B cell (primary cell): Measurements from ENCODE around the gene KRT4. TPM values are rescaled to one million over a fixed set of nuclear protein-coding genes. Genes with fewer than 3 reads are reported as not detected.

Experiments
- ATAC-seq: fragments of 200-7000 bp; cut with Tn5 transposase; one replicate; pipeline ENCODE4 v1.10.0; 2021; ENCODE audit warnings: low read depth, mild to moderate bottlenecking, moderate number of reproducible peaks, moderate library complexity
- CTCF ChIA-PET: fragments of 350-600 bp; sonication (Branson Sonifier 250); formaldehyde crosslinking; loops from one replicate; lab custom pipeline; 2021; ENCODE audit warnings: antibody characterized with exemption, inconsistent platforms; lab: Charles Lee
- POLR2A ChIA-PET: fragments of 350-600 bp; sonication (Branson Sonifier 250); formaldehyde crosslinking; loops from one replicate; lab custom pipeline; 2021; ENCODE audit warnings: antibody characterized with exemption; lab: Charles Lee
- DNase-seq: peaks from one replicate; pipeline ENCODE4 v3.0.0; 2013
- H2AFZ ChIP-seq: 2 replicates; pipeline ENCODE4 v1.6.1; 2012; ENCODE audit warnings: mild to moderate bottlenecking, low read depth, low read length; ENCODE audit not compliant: insufficient read depth, poor library complexity, severe bottlenecking
- H3K27ac ChIP-seq, 2 donors: 1 replicate in 1 of 2; 2 replicates in 1 of 2; pipeline ENCODE4 v1.5.1; 2012 to 2013; ENCODE audit warnings: low read length in 2 of 2, mild to moderate bottlenecking in 2 of 2, moderate library complexity in 1 of 2
- H3K27me3 ChIP-seq, 4 experiments: fragments of 200-600 bp in 1 of 4; sonication (generic) in 1 of 4; replicated peaks in 1 of 4; 1 replicate in 2 of 4; 2 replicates in 2 of 4; pipeline versions ENCODE4 v1.6.1 to v1.7.0; 2013 to 2016; ENCODE audit warnings: low read length in 3 of 4, mild to moderate bottlenecking in 2 of 4, mixed read lengths in 1 of 4, moderate library complexity in 1 of 4; ENCODE audit not compliant: insufficient read depth in 4 of 4, control insufficient read depth in 3 of 4; ENCODE audit errors: control extremely low read depth in 1 of 4
- H3K36me3 ChIP-seq, 2 experiments: replicated peaks in 1 of 2; 1 replicate in 1 of 2; 2 replicates in 1 of 2; pipeline versions ENCODE4 v1.6.1 to v1.7.1; 2013; ENCODE audit warnings: low read length in 1 of 2; ENCODE audit not compliant: insufficient read depth in 2 of 2, control insufficient read depth in 1 of 2; ENCODE audit errors: control extremely low read depth in 1 of 2, extremely low read depth in 1 of 2
- H3K4me1 ChIP-seq, 2 donors: fragments of 200-600 bp in 1 of 2; sonication (generic) in 1 of 2; 1 replicate in 1 of 2; 2 replicates in 1 of 2; pipeline versions ENCODE4 v1.5.1 to v1.6.1; 2013 to 2017; ENCODE audit warnings: low read length in 2 of 2; ENCODE audit not compliant: control insufficient read depth in 2 of 2, insufficient read depth in 2 of 2
- H3K4me2 ChIP-seq: replicated peaks from 2 replicates; pipeline ENCODE3; 2012; ENCODE audit warnings: mild to moderate bottlenecking, low read depth, low read length; ENCODE audit not compliant: poor library complexity, severe bottlenecking
- H3K4me3 ChIP-seq, 5 experiments: fragments of 200-600 bp in 1 of 5; sonication (generic) in 1 of 5; 1 replicate in 3 of 5; 2 replicates in 2 of 5; pipeline versions ENCODE4 v1.5.1 to v1.7.0; 2011 to 2016; ENCODE audit warnings: low read length in 4 of 5, mild to moderate bottlenecking in 4 of 5, low read depth in 2 of 5, control low read depth in 1 of 5, moderate library complexity in 1 of 5; ENCODE audit not compliant: insufficient read depth in 1 of 5; ENCODE audit errors: control extremely low read depth in 1 of 5, extremely low read depth in 1 of 5
- H3K79me2 ChIP-seq: fragments of 200-600 bp; sonication (generic); one replicate; pipeline ENCODE4 v1.6.0; 2016; ENCODE audit warnings: low read length; ENCODE audit not compliant: control insufficient read depth, insufficient read depth
- H3K9ac ChIP-seq: fragments of 200-600 bp; sonication (generic); 2 replicates; pipeline ENCODE4 v1.6.1; 2017; ENCODE audit warnings: mild to moderate bottlenecking, low read length, moderate library complexity
- H3K9me3 ChIP-seq, 3 donors: one replicate each; pipeline versions ENCODE4 v1.6.1 to v1.7.1; 2013; ENCODE audit warnings: low read length in 2 of 3; ENCODE audit not compliant: control insufficient read depth in 2 of 3, insufficient read depth in 1 of 3; ENCODE audit errors: control extremely low read depth in 1 of 3
- H4K20me1 ChIP-seq: 2 replicates; pipeline ENCODE4 v1.6.0; 2012; ENCODE audit warnings: mild to moderate bottlenecking, low read length; ENCODE audit not compliant: insufficient read depth, control insufficient read depth, poor library complexity, severe bottlenecking
- H3K27ac Mint-ChIP-seq: one replicate; pipeline ENCODE4 v1.8.0; 2021; ENCODE audit warnings: mixed read lengths
- H3K27me3 Mint-ChIP-seq: one replicate; pipeline ENCODE4 v1.8.0; 2021; ENCODE audit warnings: mixed read lengths
- H3K4me1 Mint-ChIP-seq: one replicate; pipeline ENCODE4 v1.8.0; 2021; ENCODE audit warnings: mixed read lengths
- H3K4me3 Mint-ChIP-seq: one replicate; pipeline ENCODE4 v1.8.0; 2021; ENCODE audit warnings: mixed read lengths
- H3K9me3 Mint-ChIP-seq: one replicate; pipeline ENCODE4 v1.8.0; 2022; ENCODE audit warnings: mixed read lengths; ENCODE audit not compliant: insufficient read depth
- CTCF ChIP-seq: fragments of 200-600 bp; IDR thresholded peaks from one replicate; pipeline ENCODE4 v1.8.0; 2022; ENCODE audit warnings: antibody characterized with exemption, mild to moderate bottlenecking
- EZH2 ChIP-seq: IDR thresholded peaks from 2 replicates; pipeline ENCODE4 v1.6.1; 2012; ENCODE audit warnings: borderline replicate concordance, low read depth, mild to moderate bottlenecking, moderate library complexity, low read length; ENCODE audit not compliant: insufficient read depth, poor library complexity, severe bottlenecking
- WGBS: methylation state at CpG from one replicate; pipeline ENCODE4 v1.1.5; 2013; ENCODE audit warnings: missing lambda C conversion rate; ENCODE audit not compliant: insufficient coverage; 5-methylcytosine and 5-hydroxymethylcytosine counted together
- intact Hi-C: fragments of 100-400 bp; cut with micrococcal nuclease; formaldehyde crosslinking; loops from one replicate; pipeline ENCODE4 v1.10.0; 2022
- polyA plus RNA-seq: library from polyadenylated mRNA; depleted of rRNA; stranded (reverse); fragments of >200 nt; gene quantifications from 2 replicates; pipeline ENCODE4 v1.2.3, GENCODE V29; 2012
- total RNA-seq, 2 donors: library from RNA; stranded (reverse); fragments of 120-200 nt in 1 of 2; gene quantifications; 1 replicate in 1 of 2; 2 replicates in 1 of 2; pipeline versions ENCODE4 v1.2.3 to v1.2.4, GENCODE V29; 2013 to 2022

The KRT4 gene
- total and polyA plus RNA-seq, 2 donors (not counting 1 experiment from before 2014, with no cell fraction given): not detected

- Mint-ChIP-seq H3K4me3 (no peak overlapping the region), H3K4me1 (no peaks in the 10 kb centered on the region), H3K27me3 (peaks cover 27% of the 10 kb centered on the region), H3K27ac (no peak overlapping the region), H3K9me3 (no peaks in the 10 kb centered on the region)
- no peak overlapping the region for H2AFZ ChIP-seq
- no peaks in the 10 kb centered on the region for H3K79me2 ChIP-seq
- TF ChIP-seq CTCF: no peak
- TF ChIP-seq EZH2: no peak
- no peak overlapping the region for H3K4me3 ChIP-seq
- no peak overlapping the region for H3K4me2 ChIP-seq
- peaks cover 0 to 8% (median 0%) of the 10 kb centered on the region in 4 experiments for H3K27me3 ChIP-seq
- H3K9me3 ChIP-seq: no peaks in the 10 kb centered on the region
- H3K9ac ChIP-seq: no peak overlapping the region
- H3K36me3 ChIP-seq: no peaks in the 10 kb centered on the region
- POLR2A ChIA-PET: no interaction called here
- DNase-seq (no peak), ATAC-seq (no peak)
- CTCF ChIA-PET: no interaction called here
- H3K27ac ChIP-seq: no peak overlapping the region
- intact Hi-C loops: no loop called here
- 20% methylated on average over 2 of the region's 2 CpGs for WGBS
- H3K4me1 ChIP-seq: no peaks in the 10 kb centered on the region
- H4K20me1 ChIP-seq: no peaks in the 10 kb centered on the region
Observed at GRCh38 chr12:52828591-52829021, 14.7 kb upstream of the KRT4 start.

- Histone ChIP-seq H3K4me2 (no peak overlapping the region), H3K27ac (no peak overlapping the region), H3K9me3 (no peaks in the 10 kb centered on the region), H3K27me3 (peaks cover 0 to 8% (median 0%) of the 10 kb centered on the region in 4 experiments), H4K20me1 (no peaks in the 10 kb centered on the region), H3K36me3 (no peaks in the 10 kb centered on the region), H3K4me1 (no peaks in the 10 kb centered on the region), H2AFZ (no peak overlapping the region), H3K9ac (no peak overlapping the region), H3K4me3 (no peak overlapping the region), H3K79me2 (no peaks in the 10 kb centered on the region)
- no peak for DNase-seq
- TF ChIP-seq CTCF (no peak), EZH2 (no peak)
- POLR2A ChIA-PET: no interaction called here
- no peak for ATAC-seq
- intact Hi-C loops: no loop called here
- Mint-ChIP-seq H3K27ac (no peak overlapping the region), H3K27me3 (peaks cover 31% of the 10 kb centered on the region), H3K4me1 (no peaks in the 10 kb centered on the region), H3K9me3 (no peaks in the 10 kb centered on the region), H3K4me3 (no peak overlapping the region)
- CTCF ChIA-PET: no interaction called here
Observed at GRCh38 chr12:52828156-52828555, 14.2 kb upstream of the KRT4 start.
